Heart left ventricle (tissue), 13 donors: ENCODE measurements around the gene COL23A1.

Source experiments
- POLR2A ChIP-seq, 2 donors: fragments of 450-650 bp; IDR thresholded peaks; one replicate each; pipeline ENCODE4 v1.6.1; 2017; ENCODE audit warnings: antibody characterized with exemption in 2 of 2, mild to moderate bottlenecking in 2 of 2, moderate library complexity in 2 of 2
- TF ChIP-seq, protein P1 (sequence below), 12 donors: fragments of 200-600 bp; sonication (generic) in 4 of 12; IDR thresholded peaks; one replicate each; pipeline versions ENCODE4 v1.5.0 to v1.8.0; 2018 to 2022; ENCODE audit warnings: antibody characterized with exemption in 12 of 12, mild to moderate bottlenecking in 5 of 12
- donor health status: ischemic (EF 13 %, LVEDD 7.1; RV severe dilation, severe dysfunction).
- donor health status: DM: no; HTN: yes; CAD: no.
- donor health status: DM: no; HTN: no; CAD: no.
- donor health status: ischemic (EF 25% LVEDD 6.9; RV normal size, moderate dysfunction).
- donor health status: ischemic (EF 25% LVEDD 5.7; RV mildly dilated, moderate dysfunction).
- donor health status: ischemic (EF 35%, LVEDD 5.7; RV mildly dilated, moderate dysfunction).
- donor health status: nonischemic (EF 11% LVEDD 7.7; RV severe dilation, severe dysfunction).
- donor health status: DM: yes; HTN: yes; CAD: no.
- donor health status: PGD.
- donor health status: ischemic (EF 29% LVEDD 5.4; RV normal size, mild dysfunction).
- donor health status: nonischemic (EF 23%, LVEDD 6.1; RV moderate dilation, normal function).

DNA sequence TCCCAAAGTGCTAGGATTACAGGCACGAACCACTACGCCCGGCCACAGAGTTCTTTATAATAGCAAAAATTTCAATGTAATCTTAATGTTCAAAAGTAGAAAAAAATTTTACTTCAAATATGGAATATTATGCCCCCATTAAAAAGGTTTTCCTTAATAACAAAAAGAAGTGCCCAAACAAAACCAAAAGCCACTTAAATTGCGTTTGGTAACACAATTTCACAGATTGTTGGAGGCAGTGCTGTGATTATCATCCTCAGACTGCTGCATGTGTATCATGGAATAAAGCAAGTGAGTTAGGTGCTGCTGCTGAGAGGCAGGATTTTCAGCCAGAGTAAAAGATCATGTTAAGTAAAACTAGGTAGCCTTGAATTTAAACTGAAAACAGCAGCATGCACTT is 132.7 kb downstream of the COL23A1 start:
- TF ChIP-seq POLR2A (IDR thresholded peaks at IDR 0.05) = no peak
- TF ChIP-seq, protein P1, sequence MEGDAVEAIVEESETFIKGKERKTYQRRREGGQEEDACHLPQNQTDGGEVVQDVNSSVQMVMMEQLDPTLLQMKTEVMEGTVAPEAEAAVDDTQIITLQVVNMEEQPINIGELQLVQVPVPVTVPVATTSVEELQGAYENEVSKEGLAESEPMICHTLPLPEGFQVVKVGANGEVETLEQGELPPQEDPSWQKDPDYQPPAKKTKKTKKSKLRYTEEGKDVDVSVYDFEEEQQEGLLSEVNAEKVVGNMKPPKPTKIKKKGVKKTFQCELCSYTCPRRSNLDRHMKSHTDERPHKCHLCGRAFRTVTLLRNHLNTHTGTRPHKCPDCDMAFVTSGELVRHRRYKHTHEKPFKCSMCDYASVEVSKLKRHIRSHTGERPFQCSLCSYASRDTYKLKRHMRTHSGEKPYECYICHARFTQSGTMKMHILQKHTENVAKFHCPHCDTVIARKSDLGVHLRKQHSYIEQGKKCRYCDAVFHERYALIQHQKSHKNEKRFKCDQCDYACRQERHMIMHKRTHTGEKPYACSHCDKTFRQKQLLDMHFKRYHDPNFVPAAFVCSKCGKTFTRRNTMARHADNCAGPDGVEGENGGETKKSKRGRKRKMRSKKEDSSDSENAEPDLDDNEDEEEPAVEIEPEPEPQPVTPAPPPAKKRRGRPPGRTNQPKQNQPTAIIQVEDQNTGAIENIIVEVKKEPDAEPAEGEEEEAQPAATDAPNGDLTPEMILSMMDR (IDR thresholded peaks at IDR 0.05) = no peak
